ENCODE data around the gene COL9A3.

Gene COL9A3

DNA sequence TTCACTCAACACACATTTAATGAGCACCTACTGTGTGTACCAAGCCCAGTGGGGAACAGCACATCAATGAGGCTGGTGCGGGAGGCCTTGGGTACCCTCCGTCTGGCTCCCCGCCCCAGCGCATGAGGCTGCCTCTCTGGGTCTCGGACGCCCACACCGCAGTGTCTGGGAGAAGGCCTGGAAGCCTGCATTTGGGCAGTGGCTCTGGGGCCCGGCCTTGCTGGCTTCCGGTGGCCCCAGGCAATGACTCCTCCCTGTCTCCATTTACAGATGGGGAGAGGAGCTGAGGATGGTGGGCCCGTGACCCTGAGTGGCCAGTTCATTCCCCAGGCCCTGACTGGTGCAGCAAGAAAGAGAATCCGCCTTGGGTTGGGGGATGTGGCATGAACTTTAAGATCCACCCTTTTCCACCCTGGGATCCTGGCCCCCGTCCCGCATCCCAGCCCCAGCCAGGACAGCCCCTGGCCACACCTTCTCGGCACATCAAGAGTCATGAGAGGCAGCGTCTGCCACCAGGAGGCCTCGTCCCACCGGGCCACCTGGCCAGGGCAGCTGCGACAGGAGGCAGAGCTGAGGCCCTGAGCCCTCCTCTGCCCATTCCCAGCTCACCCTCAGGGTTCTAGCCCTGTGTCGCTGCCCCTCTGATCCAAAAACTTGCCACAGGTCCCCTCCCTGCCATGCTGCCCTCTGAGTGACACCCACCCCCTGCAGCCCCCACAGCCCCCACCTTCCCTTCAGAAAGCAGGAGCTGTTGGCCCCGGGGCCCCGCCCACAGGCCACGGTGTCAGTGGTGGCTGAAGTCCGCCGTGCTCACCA is 38.0 kb upstream of the COL9A3 start:
- no peak for DNase-seq

DNA sequence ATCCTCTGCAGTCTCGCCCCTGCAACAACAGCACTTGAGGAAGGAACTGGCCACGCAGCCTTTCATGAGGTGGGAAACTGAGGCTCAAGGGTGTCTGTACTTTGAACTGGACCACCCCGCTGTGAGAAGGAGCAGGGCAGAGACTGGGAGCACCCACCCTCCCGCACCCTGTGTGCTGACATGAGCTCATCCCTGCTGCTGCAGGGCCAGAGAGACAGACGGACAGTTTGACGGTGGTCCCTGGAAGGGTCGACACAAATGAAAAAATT is 37.5 kb upstream of the COL9A3 start:
- DNase-seq = no peak

DNA sequence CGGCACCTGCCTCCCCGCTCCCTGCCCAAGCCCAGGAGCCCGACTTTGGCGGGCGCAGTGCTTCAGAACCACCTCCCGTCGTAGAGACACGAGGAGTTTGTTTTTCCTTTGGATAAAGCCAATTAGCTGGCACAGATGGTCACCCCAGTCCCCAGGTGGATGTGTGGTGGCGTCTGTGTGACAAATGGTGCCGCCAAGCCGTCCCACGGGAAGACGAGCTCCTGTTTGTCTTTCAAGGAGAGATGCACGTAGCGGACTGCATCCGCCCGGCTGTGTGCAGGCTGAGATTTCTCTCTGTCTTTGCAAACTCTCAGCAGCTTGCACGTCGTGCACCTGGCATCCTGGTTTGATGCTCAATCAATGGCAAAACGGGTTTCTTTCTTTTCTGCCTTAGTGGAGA is 36.6 kb upstream of the COL9A3 start:
- DNase-seq = no peak

DNA sequence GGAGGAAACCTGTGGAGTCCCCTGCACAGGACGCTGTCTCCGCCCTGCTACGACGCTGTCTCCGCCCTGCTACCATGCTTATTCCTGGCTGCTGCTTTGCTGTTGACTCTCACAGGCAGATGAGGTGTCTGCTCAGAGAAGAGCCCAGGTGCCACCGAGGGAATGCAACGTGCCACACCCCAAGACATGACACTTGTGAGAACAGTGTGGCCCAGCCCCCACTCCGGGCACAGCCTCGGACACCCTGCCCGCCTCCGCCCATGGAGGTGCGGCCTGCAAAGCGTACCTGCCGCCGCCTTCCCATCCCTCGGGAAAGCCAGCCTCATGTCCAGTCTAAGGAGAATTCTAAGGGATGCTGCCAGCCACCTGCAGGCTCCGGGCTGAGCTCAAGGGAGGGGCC is 36.2 kb upstream of the COL9A3 start:
- DNase-seq = no peak

DNA sequence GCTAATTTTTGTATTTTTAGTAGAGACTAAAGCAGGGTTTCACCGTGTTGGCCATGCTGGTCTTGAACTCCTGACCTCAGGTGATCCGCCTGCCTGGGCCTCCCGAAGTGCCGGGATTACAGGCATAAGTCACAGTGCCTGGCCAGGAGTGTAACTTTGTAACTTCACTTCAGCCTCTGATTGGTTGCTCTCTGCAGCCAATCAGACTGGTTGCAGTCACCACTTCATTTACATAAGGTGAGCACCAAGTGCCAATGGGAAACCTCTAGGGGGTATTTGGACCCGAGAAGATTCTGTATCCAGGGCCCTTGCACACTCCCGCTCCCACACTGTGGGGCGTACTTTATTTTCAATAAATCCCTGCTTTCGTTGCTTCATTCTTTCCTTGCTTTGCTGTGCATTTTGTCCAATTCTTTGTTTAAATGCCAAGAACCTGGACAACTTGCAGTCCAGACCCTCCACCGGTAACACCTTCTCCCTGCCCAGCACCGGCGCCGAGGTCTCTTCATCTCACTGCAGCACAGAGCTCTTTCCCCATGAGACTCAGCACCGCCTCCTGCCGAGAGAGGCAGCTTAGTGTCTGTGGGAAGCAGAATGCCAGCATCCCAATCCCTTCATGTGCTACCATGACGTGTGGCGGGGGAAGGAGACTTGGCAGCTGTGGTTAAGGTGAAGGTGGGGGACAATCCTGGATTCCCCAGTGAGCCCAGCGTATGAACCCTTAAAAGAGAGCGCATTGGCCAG is 34.5 kb upstream of the COL9A3 start:
- DNase-seq = no peak

DNA sequence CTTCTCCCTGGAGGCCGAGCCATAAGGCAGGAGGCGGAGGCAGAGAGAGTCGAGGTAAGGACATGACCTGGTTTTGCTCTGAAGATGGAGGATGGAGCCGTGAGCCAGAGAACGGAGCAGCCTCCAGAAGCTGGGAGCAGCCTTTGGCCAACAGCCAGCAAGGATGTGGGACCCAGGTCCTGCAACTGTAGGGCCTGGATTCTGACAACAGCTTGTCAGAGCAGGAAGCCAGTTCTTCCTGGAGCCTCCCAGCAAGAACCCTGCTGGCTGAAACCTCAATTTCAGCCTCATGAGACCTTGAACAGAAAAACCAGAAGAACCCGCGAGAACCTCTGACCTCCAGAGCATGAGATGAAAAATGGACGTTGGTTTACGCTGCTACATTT is 34.0 kb upstream of the COL9A3 start:
- DNase-seq = no peak

DNA sequence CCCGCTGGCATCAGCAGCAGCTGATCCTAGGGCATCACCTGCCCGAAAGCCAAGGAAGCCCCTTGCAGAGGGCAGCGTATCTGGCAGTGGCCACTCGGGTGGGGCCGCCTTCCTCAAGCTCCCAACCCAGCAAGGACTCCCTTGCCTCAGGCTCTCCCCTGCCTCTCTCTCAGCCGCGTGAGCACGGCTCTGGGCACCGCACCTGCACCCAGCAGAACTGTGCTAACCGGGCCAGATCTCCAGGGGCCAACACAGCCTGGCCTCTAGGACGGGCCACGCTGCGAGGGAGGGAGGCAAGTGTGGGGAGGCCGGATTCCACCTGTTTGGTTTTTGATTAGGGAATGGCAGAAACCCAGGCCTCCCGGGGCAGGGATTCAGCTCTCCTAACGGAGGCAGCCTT is 32.4 kb upstream of the COL9A3 start:
- no peak for DNase-seq

DNA sequence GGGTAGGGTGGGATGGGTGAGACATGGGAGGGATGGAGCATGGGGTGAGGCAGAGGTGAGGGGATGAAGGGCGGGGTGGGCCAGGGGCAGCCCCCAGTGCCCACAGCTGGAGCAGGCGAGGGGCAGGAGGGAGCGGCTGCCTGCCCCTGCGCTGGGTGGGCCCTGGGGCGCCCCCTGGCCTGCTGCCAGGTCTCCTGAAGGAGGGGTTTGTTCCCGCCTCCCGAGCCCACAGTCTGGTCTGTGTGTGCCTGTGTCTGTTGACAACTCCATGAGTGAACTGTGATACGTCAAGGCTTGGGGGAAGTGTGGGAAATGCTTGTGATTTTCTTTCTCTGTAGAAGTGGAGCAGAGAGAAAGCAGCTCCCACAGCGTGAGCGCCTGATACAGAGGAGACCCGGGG is 31.5 kb upstream of the COL9A3 start:
- DNase-seq = no peak

DNA sequence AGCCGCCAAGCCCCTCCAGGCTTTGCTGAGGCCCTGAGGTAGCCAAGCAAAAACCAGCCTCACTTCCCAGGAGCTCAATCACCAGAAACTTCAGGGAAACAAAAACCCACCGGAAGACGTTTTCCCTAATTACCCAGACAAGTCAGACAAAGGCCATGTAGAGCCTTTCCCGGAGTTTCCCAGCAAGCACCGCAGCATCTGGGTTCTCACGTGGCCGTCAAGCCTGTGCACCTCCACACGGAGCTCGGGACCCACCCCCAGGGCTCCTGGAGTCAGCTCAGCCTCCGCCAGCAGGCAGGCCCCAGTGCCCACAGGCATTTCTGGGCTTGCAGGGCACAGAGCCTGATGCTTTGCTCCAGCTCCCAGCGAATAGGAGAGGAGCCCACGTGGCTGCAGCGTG is 30.7 kb upstream of the COL9A3 start:
- no peak for DNase-seq

DNA sequence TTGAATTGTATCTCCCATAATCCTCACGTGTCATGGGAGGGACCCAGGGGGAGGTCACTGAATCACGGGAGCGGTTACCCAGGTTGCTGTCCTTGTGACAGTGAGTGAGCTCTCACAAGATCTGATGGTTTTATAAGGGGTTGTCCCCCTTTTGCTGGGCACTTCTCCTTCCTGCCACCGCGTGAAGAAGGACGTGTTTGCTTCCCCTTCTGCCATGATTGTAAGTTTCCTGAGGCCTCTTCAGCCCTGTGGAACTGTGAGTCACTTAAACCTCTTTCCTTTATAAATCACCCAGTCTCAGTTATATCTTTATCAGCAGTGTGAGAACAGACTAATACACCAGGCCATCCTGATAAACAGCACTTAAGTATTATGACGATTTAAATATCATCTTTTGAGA is 29.5 kb upstream of the COL9A3 start:
- DNase-seq = no peak

DNA sequence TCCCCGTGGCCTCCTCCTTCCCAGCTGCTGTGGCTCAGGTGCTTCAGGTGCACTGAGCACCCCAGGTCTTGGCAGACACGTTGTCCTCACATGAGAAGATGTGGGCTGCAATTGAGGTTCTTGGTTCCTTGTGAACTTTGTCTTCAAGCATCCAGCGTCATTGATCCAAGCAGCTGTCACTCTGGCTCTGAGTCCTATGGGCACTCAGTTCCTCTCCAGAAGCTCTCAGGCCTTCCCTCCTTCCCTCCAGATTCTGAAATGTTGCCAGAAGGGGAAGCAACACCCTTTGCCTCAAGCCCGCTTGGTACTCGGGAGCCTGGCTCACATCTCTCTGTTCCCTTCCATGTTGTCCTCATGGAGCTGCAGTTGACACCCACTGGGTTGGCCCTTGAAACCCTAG is 29.0 kb upstream of the COL9A3 start:
- DNase-seq = no peak

DNA sequence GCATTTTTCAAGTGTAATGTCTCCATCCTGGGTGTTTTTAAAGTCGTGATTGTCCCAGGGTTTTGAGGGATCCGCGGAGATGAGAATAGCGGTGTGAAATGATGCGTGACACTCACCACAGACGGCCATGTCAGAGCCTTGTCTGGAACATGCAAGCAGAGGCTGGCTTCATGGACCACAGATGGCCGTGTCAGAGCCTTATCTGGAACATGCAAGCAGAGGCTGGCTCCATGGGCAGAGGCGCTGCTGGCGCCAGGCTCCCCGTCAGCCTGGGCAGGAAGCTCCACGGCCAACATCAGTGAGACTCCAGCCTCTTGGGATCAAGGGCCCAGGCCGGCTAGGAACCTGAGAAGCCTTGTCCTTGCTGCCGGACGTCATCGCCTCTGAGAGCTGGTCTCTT is 28.2 kb upstream of the COL9A3 start:
- no peak for DNase-seq

DNA sequence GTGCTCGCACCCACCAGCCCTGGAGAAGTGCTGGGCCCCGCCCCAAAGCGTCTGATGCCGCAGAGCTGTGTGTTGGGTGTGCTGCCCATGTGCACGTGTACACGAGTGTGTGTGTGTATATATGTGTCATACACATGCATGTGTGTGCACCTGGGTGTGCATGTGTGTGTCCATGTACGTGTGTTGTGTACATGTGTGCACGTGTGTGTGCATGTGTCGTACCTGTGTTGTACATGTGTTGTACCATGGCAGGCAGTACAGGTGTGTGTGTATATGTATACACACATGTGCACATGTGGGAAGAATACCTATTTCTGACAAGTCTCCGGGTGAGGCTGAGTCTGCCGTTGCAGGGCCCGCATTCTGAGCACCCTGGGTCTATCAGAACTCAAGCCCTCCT is 26.8 kb upstream of the COL9A3 start:
- no peak for DNase-seq

DNA sequence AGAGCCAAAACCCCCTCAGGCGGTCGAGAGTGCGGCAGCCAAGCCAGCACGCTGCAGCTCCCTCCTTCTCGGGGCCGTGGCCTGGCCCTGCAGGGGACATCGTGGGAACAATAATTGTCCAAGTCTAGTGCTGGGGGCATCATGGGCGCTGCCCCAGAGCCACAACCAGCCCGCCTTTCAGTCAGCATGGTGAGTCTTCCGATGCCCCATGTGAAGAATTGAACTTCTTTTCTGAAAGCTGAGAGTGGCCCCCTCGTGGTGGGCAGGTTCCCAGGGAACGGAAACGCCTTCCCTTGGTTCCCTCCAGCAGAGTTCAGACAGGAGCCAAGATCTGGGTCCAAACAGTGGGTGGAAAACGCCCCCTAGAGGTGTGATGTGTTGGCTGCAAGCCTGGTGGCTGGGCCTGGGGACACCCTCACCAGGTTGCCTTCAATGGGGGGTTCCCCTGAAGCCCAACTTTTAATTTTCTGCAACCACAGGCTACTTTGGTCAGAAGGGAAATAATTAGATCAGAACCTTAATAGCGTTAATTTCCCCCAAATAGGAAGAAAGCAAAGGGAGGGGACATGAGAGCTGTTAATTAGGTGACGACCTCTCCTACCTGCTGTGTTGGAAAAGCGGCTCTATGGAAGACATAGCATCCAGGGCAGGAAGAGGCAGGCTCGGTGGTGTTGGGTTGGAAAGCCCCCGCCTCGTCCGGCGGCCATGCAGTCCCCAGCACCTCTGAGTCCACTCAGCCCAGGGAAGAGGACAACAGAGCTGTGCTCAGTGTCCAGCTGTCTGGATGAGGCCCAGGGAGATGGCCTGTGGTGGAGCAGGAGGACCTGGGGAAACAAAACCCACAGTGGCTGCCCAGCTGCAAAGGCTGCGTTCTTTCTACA is 25.3 kb upstream of the COL9A3 start:
- peak; percentile 82 for DNase-seq

DNA sequence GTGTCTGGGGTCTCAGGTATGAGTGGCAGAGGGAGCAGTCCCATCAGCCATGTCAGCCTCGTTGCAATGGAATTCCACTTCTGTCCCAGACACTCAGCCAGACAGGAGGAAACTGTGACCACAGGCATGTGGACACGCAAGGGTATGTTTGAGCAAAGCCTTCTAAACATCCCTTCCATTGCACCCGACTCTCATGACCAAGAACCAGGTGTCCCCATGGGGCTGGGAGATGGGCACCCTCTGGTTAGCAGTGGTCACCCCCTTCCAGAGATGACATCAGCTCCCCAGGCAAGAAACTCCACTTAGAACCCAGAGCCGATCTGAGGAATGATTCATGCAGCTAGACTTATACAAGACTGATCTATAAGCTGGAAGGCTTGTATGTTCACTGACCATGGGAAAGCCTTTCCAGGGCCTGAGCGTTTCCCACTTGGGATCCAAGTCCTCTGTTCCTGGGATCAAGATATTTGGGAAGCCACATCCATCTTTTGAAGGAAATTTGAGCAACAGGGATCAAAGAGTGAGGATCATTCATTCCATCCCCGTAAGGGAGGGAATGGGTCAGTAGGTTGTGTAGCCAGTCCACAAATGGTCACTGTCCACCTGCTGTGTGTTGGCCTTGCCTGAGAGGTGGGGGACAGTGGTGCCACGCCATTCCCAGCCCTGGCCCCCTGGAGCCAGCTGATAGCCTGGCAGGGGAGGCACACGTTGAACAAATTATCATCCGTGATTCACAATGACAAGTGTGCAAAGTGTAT is 24.5 kb upstream of the COL9A3 start:
- no peak for DNase-seq

DNA sequence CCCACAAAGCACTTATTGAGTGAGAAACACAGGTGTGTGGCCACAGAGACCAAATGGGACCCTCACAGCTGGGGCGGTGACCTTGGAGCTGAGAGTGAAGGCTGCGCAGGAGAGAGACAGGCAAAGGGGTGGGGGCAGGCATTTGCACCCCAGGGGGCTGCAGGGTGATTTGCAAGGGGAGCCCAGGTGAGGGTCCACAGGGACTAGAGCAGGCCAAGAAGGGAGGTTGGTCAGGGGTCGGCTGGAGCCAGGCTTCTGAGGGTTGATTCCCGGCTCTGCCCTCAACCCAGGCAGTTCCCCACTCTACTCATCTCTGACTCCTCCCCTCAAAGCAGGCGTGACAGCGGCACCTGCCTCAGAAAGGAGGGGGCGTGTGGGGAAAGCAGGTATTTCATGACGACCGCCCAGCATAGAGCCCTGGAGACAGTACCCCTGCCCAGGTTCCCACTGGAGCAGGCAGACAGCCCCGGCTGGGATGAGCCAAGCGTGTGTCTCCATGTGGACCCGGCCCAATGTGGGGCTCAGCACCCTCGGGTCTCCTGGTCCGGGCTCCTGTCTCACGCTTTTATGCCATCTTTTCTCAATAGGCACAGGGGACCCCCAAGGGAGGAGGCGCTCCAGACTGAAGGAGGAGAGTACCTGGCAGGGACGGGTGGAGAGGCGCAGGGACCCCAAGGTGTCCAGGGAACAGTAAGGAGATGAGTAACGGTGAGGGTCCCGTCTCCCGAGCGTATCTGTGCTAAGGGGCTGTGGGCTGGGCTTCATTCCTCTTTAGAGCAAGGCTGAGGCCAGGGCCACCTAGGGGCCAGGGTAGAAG is 23.7 kb upstream of the COL9A3 start:
- DNase-seq = no peak

DNA sequence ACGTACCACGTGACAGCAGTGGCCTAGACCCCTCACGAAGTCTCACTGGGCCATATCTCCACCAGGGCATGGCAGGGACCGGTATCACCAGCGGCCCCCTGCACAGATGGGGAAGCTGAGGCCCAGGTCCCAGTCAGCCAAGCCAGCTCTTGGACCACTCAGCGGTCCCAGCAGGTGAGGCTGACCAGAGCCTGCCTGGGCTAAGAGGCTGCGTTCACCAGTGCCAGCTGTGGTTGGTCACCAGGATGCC is 23.2 kb upstream of the COL9A3 start:
- no peak for DNase-seq

DNA sequence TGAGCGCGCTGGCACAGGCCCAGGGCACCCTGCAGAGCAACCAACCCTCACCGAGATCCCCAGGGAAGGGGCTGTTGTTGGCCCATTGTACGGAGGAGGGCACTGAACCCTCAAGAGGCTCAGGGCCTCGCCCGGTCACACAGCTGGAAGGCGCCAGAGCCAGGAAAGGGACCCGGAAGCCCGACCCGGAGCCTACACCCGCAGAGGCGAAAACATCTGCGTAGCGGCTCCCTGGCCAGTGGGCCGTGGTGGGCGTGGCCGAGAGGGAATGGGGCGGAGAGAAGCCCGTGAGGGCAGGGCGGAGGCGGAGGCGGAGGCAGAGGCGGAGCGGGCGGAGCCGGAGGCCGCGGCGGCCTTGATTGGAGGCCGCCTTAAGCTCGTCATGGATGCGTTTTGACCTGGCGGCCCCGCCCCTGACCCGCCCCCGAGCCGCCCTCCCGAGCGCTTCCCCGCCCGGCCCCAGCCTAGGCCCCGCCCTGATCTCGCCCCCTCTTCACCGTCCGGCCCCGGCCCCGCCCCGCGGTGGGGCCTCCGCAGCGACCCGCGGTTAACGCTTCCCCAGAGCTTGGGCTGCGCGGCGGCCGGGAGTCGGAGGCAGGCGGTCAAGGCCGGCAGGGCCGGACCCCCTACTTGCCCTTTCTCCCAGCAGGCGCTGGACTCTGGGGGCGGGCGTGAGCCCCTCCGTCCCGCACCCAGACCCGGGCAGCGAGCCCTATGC is 22.7 kb upstream of the COL9A3 start:
- peak; percentile 96 for DNase-seq

DNA sequence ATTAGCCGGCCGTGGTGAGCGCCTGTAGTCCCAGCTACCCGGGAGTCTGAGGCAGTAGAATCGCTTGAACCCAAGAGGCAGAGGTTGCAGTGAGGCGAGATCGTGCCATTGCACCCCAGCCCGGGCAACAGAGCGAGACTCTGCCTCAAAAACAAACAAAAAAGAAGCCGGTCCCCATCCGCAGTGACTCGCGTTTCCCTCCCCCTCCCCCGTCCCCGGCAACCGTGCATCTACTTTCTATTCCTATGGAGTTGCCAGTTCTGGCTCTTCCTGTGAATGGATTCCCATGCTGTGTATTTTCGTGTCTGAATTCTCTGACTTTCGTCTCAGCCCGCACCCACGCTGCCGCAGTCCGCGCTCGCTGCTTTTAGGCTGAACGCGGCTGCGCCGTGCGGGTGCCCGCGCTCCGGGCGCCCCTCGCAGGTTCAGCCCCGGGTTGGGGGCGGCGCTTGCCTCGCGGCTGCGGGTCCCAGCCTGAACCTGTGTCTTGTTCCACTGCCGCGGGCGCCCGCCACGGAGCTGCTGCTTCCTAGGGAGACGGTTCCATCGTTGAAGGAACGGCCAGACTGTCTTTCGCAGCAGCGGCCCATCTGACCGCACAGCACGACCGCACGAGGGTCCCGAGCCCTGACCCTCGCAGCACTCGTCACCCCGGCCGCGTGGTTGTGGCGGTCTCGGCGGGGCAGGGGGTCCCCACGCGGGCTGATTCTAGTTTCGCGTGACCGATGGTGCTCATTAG is 21.7 kb upstream of the COL9A3 start:
- DNase-seq = peak; percentile 70

DNA sequence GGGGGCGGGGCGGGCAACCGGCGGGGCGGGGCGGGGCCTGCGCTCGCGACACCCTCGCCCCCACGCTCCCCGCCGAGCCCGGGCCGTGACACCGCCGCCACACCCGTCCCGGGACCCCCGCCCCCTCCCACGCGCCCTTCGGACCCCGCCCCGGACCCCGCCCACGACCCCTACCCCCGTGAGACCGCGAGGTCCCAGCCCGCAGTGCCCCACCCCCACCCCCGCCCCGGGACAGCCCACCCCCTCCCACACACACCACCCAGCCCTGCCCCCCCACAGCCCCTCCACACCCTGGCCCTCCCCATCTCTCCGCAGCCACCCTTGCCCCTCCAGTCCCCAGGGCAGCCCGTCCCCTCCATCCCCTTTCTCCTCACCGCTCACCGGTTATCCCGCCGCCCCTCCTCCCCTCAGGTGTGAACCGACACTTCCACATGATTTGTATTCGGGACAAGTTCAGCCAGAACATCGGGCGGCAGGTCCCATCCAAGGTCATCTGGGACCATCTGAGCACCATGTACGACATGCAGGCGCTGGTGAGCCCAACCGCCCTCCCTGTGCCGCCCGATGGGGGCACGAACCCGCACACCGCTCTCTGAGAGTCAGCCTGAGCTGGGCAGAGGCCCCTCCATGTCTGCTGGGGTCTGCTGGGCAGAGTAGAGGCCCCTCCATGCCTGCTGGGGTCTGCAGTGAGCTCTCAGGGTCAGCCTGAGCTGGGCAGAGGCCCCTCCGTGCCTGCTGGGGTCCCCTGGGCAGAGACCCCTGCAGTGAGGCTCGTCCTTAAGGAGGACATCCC is 20.0 kb upstream of the COL9A3 start:
- DNase-seq = no peak
